Panc1 (cell line): ENCODE data around the gene ADGRG7. TPM values are rescaled to one million over a fixed set of nuclear protein-coding genes. Genes with fewer than 3 reads are reported as not detected.
A peak's percentile ranks its signal among the peaks of the same experiment; 100 is the strongest.

Source experiments
- ATAC-seq: fragments of 200-7000 bp; cut with Tn5 transposase; 2 replicates; pipeline ENCODE4 v1.9.1; 2020; ENCODE audit warnings: mild to moderate bottlenecking, moderate library complexity
- Bru-seq: library from RNA; stranded (reverse); fragments of 400-500 nt; gene quantifications from one replicate; lab custom pipeline; 2021; lab: Mats Ljungman, UMichigan
- BruChase-seq, 2 experiments: library from RNA; stranded (reverse); fragments of 400-500 nt; gene quantifications; one replicate each; lab custom pipeline; 2021; lab: Mats Ljungman, UMichigan
- BruUV-seq: library from RNA; stranded (reverse); fragments of 400-500 nt; replicated peaks from 2 replicates; lab custom pipeline; 2021; lab: Mats Ljungman, UMichigan
- CTCF ChIA-PET: fragments of 300-600 bp; sonication (Branson Sonifier 250); formaldehyde crosslinking; loops from one replicate; lab custom pipeline; 2022; ENCODE audit warnings: antibody characterized with exemption; lab: Charles Lee
- POLR2A ChIA-PET: fragments of 300-600 bp; sonication (Branson Sonifier 250); formaldehyde crosslinking; loops from one replicate; lab custom pipeline; 2022; ENCODE audit warnings: antibody characterized with exemption; lab: Charles Lee
- DNase-seq: peaks from one replicate; pipeline ENCODE4 v3.0.0-alpha.2; 2010; ENCODE audit warnings: low read depth, low spot score
- H3K27ac ChIP-seq: 2 replicates; pipeline ENCODE4 v1.5.1; 2011; ENCODE audit warnings: mild to moderate bottlenecking, low read length, inconsistent platforms
- H3K27me3 ChIP-seq: fragments of 200-500 bp; sonication (Bioruptor generic); 2 replicates; pipeline ENCODE4 v1.6.0; 2014; ENCODE audit warnings: low read length, inconsistent platforms; ENCODE audit not compliant: control insufficient read depth, insufficient read depth
- H3K36me3 ChIP-seq: fragments of 200-500 bp; sonication (Bioruptor generic); 2 replicates; pipeline ENCODE4 v1.5.1; 2014; ENCODE audit warnings: inconsistent platforms, mild to moderate bottlenecking, low read length, moderate library complexity; ENCODE audit not compliant: control insufficient read depth, insufficient read depth
- H3K4me1 ChIP-seq: 2 replicates; pipeline ENCODE4 v1.5.1; 2011; ENCODE audit warnings: inconsistent platforms, mild to moderate bottlenecking, low read length, moderate library complexity; ENCODE audit not compliant: control insufficient read depth, insufficient read depth
- H3K4me3 ChIP-seq, 2 experiments: 2 replicates each; pipeline ENCODE4 v1.5.1; 2011 to 2012; ENCODE audit warnings: low read depth in 2 of 2, low read length in 2 of 2, mild to moderate bottlenecking in 2 of 2, inconsistent platforms in 1 of 2, moderate library complexity in 1 of 2
- H3K9me3 ChIP-seq: fragments of 200-500 bp; sonication (Bioruptor generic); 2 replicates; pipeline ENCODE4 v1.5.1; 2014; ENCODE audit warnings: low read depth, mild to moderate bottlenecking, inconsistent platforms, low read length, moderate library complexity; ENCODE audit not compliant: control insufficient read depth, insufficient read depth
- CTCF ChIP-seq: fragments of 450-650 bp; IDR thresholded peaks from 2 replicates; pipeline ENCODE4 v1.5.1; 2017; ENCODE audit warnings: mild to moderate bottlenecking
- POLR2AphosphoS5 ChIP-seq: IDR thresholded peaks from 2 replicates; pipeline ENCODE4 v1.6.1; 2012; ENCODE audit warnings: mild to moderate bottlenecking, low read depth, low read length, moderate library complexity
- SIN3A ChIP-seq: IDR thresholded peaks from 2 replicates; pipeline ENCODE4 v1.6.1; 2012; ENCODE audit warnings: low read depth, mild to moderate bottlenecking, low read length, moderate library complexity, borderline replicate concordance; ENCODE audit not compliant: insufficient read depth
- TCF7L2 ChIP-seq: IDR thresholded peaks from 2 replicates; pipeline ENCODE4 v1.6.1; 2011; ENCODE audit warnings: mild to moderate bottlenecking, low read depth, low read length, inconsistent platforms
- in situ Hi-C: cut with HindIII; loops from 2 replicates; pipeline ENCODE4 v1.10.0; 2016; ENCODE audit warnings: low sequenced_read_pairs, low pct_unique_long_range_greater_than_20kb
- intact Hi-C: fragments of 100-400 bp; cut with micrococcal nuclease; formaldehyde crosslinking; loops from one replicate; pipeline ENCODE4 v1.10.0; 2022; ENCODE audit not compliant: unreplicated experiment
- long read RNA-seq: library from polyadenylated mRNA; unstranded; transcript quantifications from one replicate; pipeline ENCODE4 v2.0.0, GENCODE V29; 2021; ENCODE audit not compliant: unreplicated experiment
- polyA plus RNA-seq: library from polyadenylated mRNA; unstranded; fragments of >200 nt; gene quantifications from one replicate; pipeline ENCODE4 v1.2.1, GENCODE V29; 2012; ENCODE audit warnings: missing spikeins; ENCODE audit not compliant: insufficient read length
- total RNA-seq: library from RNA; stranded (reverse); gene quantifications from one replicate; pipeline ENCODE4 v1.2.1, GENCODE V29; 2021; ENCODE audit not compliant: unreplicated experiment
- TF ChIP-seq, protein P1 (sequence below), 2 experiments: IDR thresholded peaks; 2 replicates each; pipeline ENCODE4 v1.6.1; 2011 to 2012; ENCODE audit warnings: low read depth in 2 of 2, control low read depth in 1 of 2, low read length in 1 of 2, mild to moderate bottlenecking in 1 of 2, moderate library complexity in 1 of 2; ENCODE audit not compliant: insufficient read depth in 1 of 2

Gene ADGRG7
- total RNA-seq (not detected), Bru-seq, nascent RNA (percentile 6 among the genes with signal in this experiment), BruChase-seq, experiment 1, labeled RNA remaining after a 2-hour chase (percentile 3 among the genes with signal in this experiment), BruChase-seq, experiment 2, labeled RNA remaining after a 6-hour chase (percentile 1 among the genes with signal in this experiment)
- not detected for polyA plus RNA-seq
- long read RNA-seq: 0 reads

GRCh38 chr3:100609305-100609704 lies at the start of gene ADGRG7:
TSS of gene ADGRG7 (plus strand) at chr3:100609601. CDS start at chr3:100609857, 256 bp downstream.
- H3K27ac ChIP-seq: no peak within 1 kb of the TSS
- no peaks in the 10 kb centered on the region for H3K9me3 ChIP-seq
- TF ChIP-seq, protein P1, sequence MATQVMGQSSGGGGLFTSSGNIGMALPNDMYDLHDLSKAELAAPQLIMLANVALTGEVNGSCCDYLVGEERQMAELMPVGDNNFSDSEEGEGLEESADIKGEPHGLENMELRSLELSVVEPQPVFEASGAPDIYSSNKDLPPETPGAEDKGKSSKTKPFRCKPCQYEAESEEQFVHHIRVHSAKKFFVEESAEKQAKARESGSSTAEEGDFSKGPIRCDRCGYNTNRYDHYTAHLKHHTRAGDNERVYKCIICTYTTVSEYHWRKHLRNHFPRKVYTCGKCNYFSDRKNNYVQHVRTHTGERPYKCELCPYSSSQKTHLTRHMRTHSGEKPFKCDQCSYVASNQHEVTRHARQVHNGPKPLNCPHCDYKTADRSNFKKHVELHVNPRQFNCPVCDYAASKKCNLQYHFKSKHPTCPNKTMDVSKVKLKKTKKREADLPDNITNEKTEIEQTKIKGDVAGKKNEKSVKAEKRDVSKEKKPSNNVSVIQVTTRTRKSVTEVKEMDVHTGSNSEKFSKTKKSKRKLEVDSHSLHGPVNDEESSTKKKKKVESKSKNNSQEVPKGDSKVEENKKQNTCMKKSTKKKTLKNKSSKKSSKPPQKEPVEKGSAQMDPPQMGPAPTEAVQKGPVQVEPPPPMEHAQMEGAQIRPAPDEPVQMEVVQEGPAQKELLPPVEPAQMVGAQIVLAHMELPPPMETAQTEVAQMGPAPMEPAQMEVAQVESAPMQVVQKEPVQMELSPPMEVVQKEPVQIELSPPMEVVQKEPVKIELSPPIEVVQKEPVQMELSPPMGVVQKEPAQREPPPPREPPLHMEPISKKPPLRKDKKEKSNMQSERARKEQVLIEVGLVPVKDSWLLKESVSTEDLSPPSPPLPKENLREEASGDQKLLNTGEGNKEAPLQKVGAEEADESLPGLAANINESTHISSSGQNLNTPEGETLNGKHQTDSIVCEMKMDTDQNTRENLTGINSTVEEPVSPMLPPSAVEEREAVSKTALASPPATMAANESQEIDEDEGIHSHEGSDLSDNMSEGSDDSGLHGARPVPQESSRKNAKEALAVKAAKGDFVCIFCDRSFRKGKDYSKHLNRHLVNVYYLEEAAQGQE (IDR thresholded peaks at IDR 0.05; ENCODE audit: insufficient read depth in 1 of 2, low read depth in 2 of 2, low read length in 1 of 2): no peak
- TF ChIP-seq CTCF: no peak
- TF ChIP-seq TCF7L2: no peak
- TF ChIP-seq POLR2AphosphoS5: no peak
- ATAC-seq (no peak), DNase-seq (no peak)
- peaks cover 15% of the 10 kb centered on the region; the same call in 1 of the 2 replicates for H3K27me3 ChIP-seq
- intact Hi-C loops: no loop called here
- no peak within 1 kb of the TSS for H3K4me3 ChIP-seq
- CTCF ChIA-PET: no interaction called here
- POLR2A ChIA-PET: no interaction called here
- no peaks in the 10 kb centered on the region for H3K4me1 ChIP-seq
- H3K36me3 ChIP-seq: no peaks in the 10 kb centered on the region
- in situ Hi-C loops: no loop called here
- BruUV-seq: no TSS peak

- Histone ChIP-seq H3K36me3 (no peaks in the 10 kb centered on the region), H3K27ac (no peak overlapping the region), H3K9me3 (no peaks in the 10 kb centered on the region), H3K4me3 (no peak overlapping the region), H3K4me1 (no peaks in the 10 kb centered on the region), H3K27me3 (no peaks in the 10 kb centered on the region)
- intact Hi-C loops (no loop called here), in situ Hi-C loops (no loop called here)
- ATAC-seq: no peak
- no TSS peak for BruUV-seq
- ChIA-PET CTCF (interaction anchor here (0.6 kb wide), 1 partner anchor 98 kb away, joined by 4 read pairs; no protein-coding TSS in a partner anchor), POLR2A (no interaction called here)
- no peak for DNase-seq
- TF ChIP-seq, protein P1 (IDR thresholded peaks at IDR 0.05; ENCODE audit: insufficient read depth in 1 of 2, low read depth in 2 of 2, low read length in 1 of 2): no peak
- TF ChIP-seq POLR2AphosphoS5 (no peak), TCF7L2 (no peak), CTCF (no peak), SIN3A (no peak)
Observed at GRCh38 chr3:100560426-100560825, 49.0 kb upstream of the ADGRG7 start.
